22Rv1 (cell line): ENCODE measurements around the gene ASB3.

ENCODE experiments used
- CTCF ChIP-seq: fragments of 450-650 bp; IDR thresholded peaks from 2 replicates; pipeline ENCODE4 v1.5.1; 2017; ENCODE audit warnings: mild to moderate bottlenecking
- ZFX ChIP-seq: fragments of 450-650 bp; IDR thresholded peaks from 2 replicates; pipeline ENCODE4 v1.6.1; 2017; ENCODE audit warnings: antibody characterized with exemption, borderline replicate concordance

- no peak for TF ChIP-seq CTCF
- TF ChIP-seq ZFX: no peak
Measured at GRCh38 chr2:53802617-53803151, 15.9 kb upstream of the ASB3 start.
